Uterus (tissue), 2 donors: ENCODE data around the gene TTC12.

Source experiments
- POLR2A ChIP-seq, 2 donors: fragments of 450-650 bp; IDR thresholded peaks; one replicate each; pipeline ENCODE4 v1.6.1; 2016; ENCODE audit warnings: antibody characterized with exemption in 2 of 2, mild to moderate bottlenecking in 1 of 2, moderate library complexity in 1 of 2
- TF ChIP-seq, protein P1 (sequence below), 4 experiments: fragments of 200-600 bp in 2 of 4; fragments of 450-650 bp in 2 of 4; sonication (generic) in 2 of 4; IDR thresholded peaks; one replicate each; pipeline ENCODE4 v1.5.1; 2016 to 2019; ENCODE audit warnings: antibody characterized with exemption in 4 of 4, mild to moderate bottlenecking in 2 of 4, moderate library complexity in 1 of 4

DNA sequence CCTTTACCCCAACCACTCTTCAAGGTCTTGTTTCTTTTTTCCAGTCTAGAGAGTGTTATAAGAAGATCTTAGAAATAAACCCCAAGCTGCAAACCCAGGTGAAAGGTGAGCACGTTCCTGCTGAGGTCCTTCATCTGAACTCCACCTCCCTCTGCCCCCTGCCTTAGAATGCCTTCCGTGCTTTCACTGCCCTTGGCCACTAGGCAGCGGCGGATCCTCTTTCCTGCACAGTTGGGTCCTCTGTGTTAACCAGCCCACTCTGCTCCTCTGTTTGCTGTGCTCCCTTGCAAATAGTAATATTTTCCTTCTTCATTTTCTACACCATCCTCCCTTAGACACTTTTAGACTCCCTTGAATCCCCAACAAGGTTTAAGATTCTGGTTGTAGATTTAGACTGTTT, 24.3 kb downstream of the TTC12 start:
- TF ChIP-seq, protein P1, sequence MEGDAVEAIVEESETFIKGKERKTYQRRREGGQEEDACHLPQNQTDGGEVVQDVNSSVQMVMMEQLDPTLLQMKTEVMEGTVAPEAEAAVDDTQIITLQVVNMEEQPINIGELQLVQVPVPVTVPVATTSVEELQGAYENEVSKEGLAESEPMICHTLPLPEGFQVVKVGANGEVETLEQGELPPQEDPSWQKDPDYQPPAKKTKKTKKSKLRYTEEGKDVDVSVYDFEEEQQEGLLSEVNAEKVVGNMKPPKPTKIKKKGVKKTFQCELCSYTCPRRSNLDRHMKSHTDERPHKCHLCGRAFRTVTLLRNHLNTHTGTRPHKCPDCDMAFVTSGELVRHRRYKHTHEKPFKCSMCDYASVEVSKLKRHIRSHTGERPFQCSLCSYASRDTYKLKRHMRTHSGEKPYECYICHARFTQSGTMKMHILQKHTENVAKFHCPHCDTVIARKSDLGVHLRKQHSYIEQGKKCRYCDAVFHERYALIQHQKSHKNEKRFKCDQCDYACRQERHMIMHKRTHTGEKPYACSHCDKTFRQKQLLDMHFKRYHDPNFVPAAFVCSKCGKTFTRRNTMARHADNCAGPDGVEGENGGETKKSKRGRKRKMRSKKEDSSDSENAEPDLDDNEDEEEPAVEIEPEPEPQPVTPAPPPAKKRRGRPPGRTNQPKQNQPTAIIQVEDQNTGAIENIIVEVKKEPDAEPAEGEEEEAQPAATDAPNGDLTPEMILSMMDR (IDR thresholded peaks at IDR 0.05), result no peak
- TF ChIP-seq POLR2A (IDR thresholded peaks at IDR 0.05), result no peak
